ENCODE measurements around the gene MRPS14.
"Not testable (repeated sequence)": the region's sequence is repeated elsewhere in the genome, so short reads cannot be mapped to it uniquely, and the experiment has no call there.

The MRPS14 gene

DNA sequence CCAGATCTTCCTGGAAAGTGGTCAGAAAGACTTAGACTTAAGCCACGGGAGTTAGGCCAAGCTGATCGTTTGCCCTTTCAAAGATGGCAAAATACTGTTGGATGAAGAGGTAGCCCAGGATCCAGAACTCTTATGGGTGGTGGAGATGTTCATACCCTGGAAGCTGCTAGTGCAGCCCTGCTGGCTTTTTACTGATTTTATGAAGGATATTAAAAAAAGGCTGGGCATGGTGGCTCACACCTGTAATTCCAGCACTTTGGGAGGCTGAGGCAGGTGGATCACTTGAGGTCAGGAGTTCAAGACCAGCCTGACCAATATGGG lies 657 bp upstream of the MRPS14 start:
- DNase-seq (ENCODE audit: low read depth): not testable (repeated sequence)

DNA sequence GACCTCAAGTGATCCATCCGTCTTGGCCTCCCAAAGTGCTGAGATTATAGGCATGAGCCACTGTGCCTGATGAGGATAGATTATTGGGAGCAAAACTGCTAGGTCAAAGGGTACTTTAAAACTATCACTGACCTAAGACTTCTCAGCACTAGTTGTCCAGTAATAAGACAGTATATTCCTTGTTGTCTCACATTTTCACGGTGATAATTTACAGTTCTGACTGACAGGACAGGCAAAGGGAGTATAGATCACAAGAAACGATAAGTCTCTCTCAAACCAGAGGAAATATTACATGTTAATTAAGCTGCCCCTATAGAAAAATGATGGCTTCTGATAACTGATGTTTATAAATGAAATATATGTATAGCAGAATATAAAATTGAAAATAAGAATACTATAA lies 3.7 kb downstream of the MRPS14 start:
- no peak for DNase-seq (ENCODE audit: low read depth)

DNA sequence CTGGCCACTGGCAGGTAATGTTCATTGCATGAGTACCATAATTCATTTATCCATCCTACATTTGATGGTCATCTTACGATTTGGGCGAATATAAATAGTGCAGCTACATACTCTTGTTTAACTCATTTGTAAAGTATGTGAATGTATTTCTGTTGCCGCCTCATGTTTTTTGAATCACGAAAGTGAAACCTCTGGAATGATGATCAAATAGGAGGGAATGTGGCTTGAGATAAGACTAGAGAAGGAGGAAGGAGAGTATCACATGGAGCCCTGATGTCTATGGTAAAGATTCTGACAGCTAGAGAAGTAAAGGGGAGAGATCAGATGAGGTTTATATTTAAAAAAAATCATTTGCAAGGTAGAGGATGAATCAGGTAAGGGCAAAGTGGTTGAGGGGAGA lies 8.0 kb downstream of the MRPS14 start:
- no peak for DNase-seq (ENCODE audit: low read depth)

DNA sequence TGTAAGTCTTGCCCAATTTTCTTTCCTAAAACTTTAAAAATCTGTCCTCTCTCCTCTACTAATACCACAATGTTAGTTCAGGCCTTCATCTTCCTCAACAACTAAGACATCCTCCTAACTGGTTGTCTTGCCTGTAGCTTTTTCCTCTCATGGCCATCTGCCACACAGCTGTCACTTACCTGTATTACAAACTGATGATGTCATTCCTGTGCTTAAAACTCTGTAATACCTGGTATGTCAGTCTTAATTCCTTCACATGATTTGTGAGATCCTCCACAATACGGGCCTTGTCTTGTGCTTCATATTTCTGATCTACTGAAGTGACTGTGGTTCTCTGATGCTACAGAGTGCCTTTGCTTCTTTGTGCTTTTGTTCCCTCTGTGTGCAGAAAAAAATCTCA lies 9.8 kb downstream of the MRPS14 start:
- no peak for DNase-seq (ENCODE audit: low read depth)

GRCh38 chr1:175009532-175009931 lies 13.7 kb downstream of the MRPS14 start:
- DNase-seq (ENCODE audit: low read depth): no peak

DNA sequence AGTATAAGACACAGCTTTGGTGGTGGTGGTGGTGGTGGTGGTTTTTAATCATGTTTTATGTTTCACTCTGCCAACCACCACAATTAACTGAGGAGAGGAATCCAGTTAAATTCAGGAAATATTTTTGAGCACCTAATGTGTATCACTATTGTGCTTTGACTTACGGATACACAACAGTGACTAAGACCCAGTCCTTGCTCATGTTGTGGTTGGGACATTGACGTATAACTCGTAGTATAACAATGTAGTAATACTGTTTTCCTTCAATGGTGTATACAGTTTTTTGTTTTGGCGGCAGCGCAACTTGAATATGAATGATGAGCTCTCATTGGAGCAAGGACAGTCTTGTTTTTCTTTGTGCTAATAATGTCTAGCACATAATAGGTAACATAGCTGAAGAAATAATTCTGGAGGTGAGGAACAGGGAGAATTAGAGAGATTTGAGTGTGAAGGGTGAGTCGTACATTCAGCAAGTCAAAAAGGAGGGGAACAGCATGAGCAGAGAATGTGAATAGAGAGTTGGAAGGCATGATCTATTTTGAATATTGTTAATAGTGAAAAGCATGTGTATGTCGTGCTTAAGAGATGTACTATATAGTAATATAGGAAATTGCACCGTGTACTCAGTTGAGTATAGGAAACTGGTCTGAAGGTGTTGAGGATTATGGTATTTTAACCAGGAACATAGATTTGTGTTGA lies 18.0 kb downstream of the MRPS14 start:
- no peak for DNase-seq (ENCODE audit: low read depth)

DNA sequence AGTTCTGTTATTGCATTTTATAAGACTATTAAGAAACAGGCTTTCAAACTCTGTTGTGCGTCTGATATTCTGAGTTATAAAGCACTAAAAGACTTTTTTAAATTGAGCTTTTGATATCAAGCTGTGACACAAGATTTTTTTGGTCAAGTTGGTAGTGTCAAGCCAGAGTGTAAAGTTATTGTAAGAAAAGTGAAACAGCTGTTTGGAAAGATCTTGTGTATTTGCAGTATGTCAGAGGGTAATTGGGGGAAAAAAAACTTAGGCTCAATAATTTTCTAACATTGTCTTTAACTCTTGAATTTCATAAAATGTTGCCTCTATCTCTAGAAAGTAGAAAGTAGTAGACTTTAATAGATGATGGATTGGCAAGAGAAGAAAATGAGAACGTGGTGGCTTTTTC lies 19.7 kb downstream of the MRPS14 start:
- no peak for DNase-seq (ENCODE audit: low read depth)

GRCh38 chr1:175002910-175003517 lies 20.2 kb downstream of the MRPS14 start:
- DNase-seq (ENCODE audit: low read depth): no peak

DNA sequence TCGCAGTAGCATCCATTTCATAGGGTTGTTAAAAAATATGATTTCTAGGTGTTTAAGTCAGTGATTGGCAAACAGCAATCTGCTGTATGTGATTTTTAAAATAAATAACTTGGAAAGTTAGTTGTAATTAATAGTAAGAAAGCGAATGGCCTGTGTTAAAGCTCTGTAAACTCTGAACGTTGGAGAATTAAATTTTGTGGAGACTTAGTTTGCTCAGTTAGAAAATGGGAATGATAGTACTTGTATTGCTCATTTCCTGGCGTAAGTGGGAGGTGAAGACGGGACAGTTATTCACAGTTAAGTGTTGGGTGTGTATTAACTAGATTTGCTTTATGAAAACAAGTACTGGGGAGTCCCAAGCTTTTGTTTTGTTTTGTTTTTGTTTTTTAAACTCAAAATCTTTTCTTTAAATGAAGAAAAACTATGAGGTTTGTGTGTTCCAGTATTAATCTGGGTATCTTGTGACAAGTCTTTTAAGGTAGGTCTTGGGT lies 22.5 kb downstream of the MRPS14 start:
- no peak for DNase-seq (ENCODE audit: low read depth)

DNA sequence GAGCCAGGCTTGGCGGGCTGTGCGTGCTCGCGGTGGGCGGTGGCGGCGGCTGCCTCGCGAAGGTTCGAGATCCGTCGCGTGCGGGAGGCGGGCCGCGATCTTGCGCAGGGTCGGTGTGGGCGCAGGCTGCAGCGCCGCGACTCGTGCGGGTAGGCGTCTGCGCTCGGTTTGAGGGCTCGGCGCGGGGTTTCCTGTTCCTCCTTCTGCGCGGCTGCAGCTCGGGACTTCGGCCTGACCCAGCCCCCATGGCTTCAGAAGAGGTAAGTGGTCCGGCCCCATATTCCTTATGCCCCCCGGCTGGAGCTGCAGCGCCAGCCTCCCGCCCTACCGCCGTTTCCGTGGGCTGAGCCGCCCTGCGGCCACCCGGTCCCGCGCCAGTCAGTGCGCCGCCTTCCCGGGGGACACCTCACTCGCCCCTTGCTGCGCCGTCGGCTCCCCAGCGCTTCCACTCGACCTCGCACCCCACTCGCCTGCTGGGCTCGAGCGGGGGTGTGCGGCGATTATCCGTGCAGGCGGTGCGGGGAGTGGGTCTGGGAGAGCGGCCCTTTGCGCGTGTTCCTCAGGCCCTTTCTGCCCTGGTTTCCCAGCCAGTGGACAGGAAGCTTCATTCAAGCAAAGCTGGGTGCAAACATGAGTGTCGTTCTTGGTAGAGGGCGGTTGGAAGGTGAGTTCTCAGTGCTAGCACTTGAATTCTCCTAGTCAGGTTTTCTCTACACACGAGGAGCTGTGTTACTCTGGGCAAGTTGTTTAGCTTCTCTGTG lies 23.1 kb downstream of the MRPS14 start, which contains the start of gene CACYBP:
CACYBP (plus strand) TSS at position 12 of the 761 bp plus-strand sequence; CDS start at position 246, 234 bp downstream.
- DNase-seq (ENCODE audit: low read depth): no peak

DNA sequence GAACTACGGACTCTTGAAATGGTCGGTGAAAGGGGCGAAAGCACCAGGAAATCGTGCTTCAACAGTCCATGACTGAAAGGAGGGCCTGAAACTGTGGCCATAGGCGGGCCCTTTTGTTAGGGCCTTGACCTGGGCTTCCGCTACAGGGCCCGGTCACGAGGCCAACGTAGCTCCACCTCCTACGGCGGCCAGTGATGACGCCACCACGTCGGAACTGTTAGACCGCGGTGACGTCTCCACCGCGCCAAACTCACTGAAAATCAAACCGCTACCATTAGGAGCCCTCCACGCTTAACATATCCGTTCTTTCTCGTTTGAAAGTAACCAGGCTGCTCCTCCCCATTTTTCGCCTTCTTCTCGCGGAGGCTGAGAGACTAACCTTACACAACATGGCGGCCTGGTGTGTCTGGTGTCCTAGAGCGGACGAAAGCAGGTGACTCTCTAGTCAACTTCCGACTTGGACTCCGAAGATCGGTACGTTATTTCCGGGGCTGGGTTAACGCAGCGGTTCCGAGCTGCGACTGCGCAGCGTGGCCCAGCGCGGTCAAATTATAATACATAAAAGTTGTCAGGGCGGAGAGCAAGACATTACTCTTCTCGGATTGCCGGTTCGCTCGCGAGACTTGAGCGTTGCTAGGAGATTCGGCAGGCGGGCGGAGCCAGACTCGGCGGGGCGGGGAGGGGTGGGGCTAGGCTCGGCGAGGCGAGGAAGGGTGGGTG lies 23.8 kb downstream of the MRPS14 start:
- peak; percentile 100 for DNase-seq (ENCODE audit: low read depth)

DNA sequence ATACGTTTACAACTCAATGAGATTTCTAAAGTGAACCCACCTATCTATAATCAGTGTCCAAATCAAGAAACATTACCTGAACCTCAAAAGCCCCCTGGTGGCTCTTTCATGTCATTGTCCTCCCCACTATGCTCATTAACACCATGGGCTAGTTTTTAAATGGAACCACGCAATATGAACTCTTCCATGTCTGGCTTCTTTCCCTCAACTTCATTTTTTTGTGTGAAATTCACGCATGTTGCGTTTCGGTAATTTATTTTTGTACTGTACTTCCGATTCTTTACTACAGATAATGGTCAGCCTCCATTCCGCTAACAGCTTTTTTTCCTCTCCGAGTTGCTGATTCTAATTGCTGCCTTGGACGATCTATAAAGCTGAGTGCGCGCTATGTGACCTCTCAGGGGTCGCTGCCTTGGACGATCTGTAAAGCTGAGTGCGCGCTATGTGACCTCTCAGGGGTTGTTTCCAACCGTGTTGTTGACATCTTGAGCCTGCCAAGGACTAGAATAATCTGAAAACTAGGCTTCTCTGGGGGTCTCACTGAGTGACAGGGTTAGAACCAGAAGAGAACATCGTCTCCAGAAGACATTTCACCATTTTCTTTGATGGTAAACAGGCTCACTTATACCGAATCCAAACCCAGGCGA lies 24.5 kb downstream of the MRPS14 start:
- DNase-seq (ENCODE audit: low read depth): peak; percentile 33

DNA sequence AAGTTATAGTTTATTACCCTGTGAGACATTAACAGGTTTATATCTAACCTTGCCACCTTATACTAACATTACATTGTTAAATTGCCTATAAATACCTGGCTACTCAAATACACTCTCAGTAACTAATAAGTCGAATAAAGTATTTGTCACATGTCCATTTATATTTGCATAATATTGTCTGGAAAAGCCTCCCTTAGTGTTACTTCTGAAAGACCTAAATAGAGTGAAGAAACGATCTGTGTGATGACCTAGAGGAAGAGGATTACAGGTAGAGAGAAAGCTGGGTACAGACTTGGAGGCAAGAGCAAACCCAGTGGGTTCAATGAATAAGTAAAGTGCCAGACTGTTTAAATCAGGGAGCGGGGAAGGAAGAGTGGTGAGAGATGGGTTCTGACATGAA lies 26.2 kb downstream of the MRPS14 start:
- DNase-seq (ENCODE audit: low read depth): no peak

- DNase-seq (ENCODE audit: low read depth): peak; percentile 23
Observed at GRCh38 chr1:174996476-174996875, 26.7 kb downstream of the MRPS14 start.

GRCh38 chr1:174995916-174996315 lies 27.3 kb downstream of the MRPS14 start:
- DNase-seq (ENCODE audit: low read depth): peak; percentile 60

GRCh38 chr1:174995121-174995520 lies 28.1 kb downstream of the MRPS14 start:
- DNase-seq (ENCODE audit: low read depth): no peak

DNA sequence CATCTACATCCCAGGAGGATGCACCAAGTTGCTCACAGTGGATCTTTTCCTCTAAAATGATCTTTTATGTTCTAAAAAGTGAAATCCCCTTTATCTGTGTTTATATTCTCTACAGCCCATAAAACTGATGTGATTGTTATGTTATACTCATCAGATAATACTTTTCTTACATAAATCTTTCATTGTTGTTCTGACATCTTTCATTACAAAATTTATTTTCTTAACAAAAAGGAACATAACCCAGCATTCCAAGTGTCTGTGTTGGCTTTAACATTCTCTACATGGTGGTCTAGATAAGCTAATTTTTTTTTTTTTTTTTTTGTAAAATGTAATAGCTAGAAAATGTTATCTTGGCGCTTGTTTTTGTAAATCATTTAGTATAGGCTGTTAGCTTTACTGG lies 31.8 kb downstream of the MRPS14 start:
- no peak for DNase-seq (ENCODE audit: low read depth)

- peak; percentile 58 for DNase-seq (ENCODE audit: low read depth)
Observed at GRCh38 chr1:174990382-174990999, 32.7 kb downstream of the MRPS14 start.

- peak; percentile 50 for DNase-seq (ENCODE audit: low read depth)
Observed at GRCh38 chr1:174989536-174990220, 33.5 kb downstream of the MRPS14 start.

- DNase-seq (ENCODE audit: low read depth): no peak
Observed at GRCh38 chr1:174988986-174989385, 34.2 kb downstream of the MRPS14 start.

- DNase-seq (ENCODE audit: low read depth): no peak
Observed at GRCh38 chr1:174988539-174988938, 34.7 kb downstream of the MRPS14 start.

Measured in fibroblast of gingiva (primary cell).